ENCODE results near the gene KIF21A. TPM values are rescaled to one million over a fixed set of nuclear protein-coding genes. Genes with fewer than 3 reads are reported as not detected.

KIF21A gene
- total RNA-seq, 1 experiment from 2014 or later, result 29.1 TPM

DNA sequence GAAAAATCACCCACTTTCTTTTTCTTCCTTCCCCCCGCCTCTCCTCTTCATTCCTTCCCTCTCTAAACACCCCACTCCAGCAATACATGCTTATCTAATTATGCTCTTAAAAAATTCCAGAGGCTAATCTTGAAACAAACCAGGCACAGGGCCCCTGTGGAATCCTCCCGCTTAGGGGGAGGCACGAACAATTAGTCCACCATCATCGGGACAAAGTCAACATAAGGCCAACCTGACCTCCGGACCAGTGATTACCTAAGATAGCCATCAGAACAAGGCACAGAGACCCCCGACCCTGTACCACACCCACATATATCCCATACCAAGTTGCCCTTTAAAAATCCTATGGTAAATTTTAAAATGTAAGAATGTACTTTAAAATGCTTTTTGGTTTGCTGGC lies 47.1 kb downstream of the KIF21A start:
- ChIA-PET CTCF (interaction anchor here (1.0 kb wide), 1 partner anchor 78 kb away, joined by 5 read pairs; no protein-coding TSS in a partner anchor), RAD21 (ENCODE audit: low non-redundant PET in 1 of 2, low total read pairs in 2 of 2, uncharacterized antibody in 2 of 2, unreplicated experiment in 2 of 2) (no interaction called here), POLR2A (no interaction called here)
- Histone ChIP-seq H3K4me2 (ENCODE audit: low read length) (no peak overlapping the region), H3K36me3 (ENCODE audit: control insufficient read depth in 1 of 2, insufficient read depth in 2 of 2, low read length in 2 of 2) (no peaks in the 10 kb centered on the region), H3K4me3 (replicated peaks in 1 of 2; ENCODE audit: low read depth in 1 of 2, low read length in 2 of 2) (no peak overlapping the region), H4K20me1 (ENCODE audit: insufficient read depth) (no peaks in the 10 kb centered on the region), H3K4me1 (ENCODE audit: control insufficient read depth in 1 of 2, insufficient read depth in 2 of 2, low read length in 2 of 2) (no peaks in the 10 kb centered on the region), H3K27me3 (ENCODE audit: insufficient read depth, low read length) (no peaks in the 10 kb centered on the region), H2AFZ (ENCODE audit: low read depth, low read length, poor library complexity, severe bottlenecking) (no peak overlapping the region), H3K9me3 (ENCODE audit: control insufficient read depth in 1 of 2, insufficient read depth in 1 of 2, low read depth in 1 of 2, low read length in 2 of 2) (no peaks in the 10 kb centered on the region), H3K9me2 (ENCODE audit: insufficient read depth) (no peaks in the 10 kb centered on the region), H3K9ac (ENCODE audit: low read length) (no peak overlapping the region), H3K27ac (ENCODE audit: low read depth, low read length) (no peak overlapping the region), H3K79me2 (ENCODE audit: insufficient read depth, low read length) (0 out of 2 replicates have a peak, but pooled peaks cover 3% of the 10 kb centered on the region)
- DNase-seq (ENCODE audit: low read depth, low spot score), result no peak
- no peak for TF ChIP-seq YY1 (IDR thresholded peaks at IDR 0.05; ENCODE audit: extremely low read depth, insufficient replicate concordance, low read depth, low read length)
- TF ChIP-seq EZH2 (IDR thresholded peaks at IDR 0.05), result no peak
- TF ChIP-seq SP1 (IDR thresholded peaks at IDR 0.05; ENCODE audit: low read depth), result no peak
- no peak for TF ChIP-seq FOSL1 (IDR thresholded peaks at IDR 0.05; ENCODE audit: low read depth)
- no peak for TF ChIP-seq JUND (IDR thresholded peaks at IDR 0.05)
- TF ChIP-seq ELF1 (IDR thresholded peaks at IDR 0.05; ENCODE audit: borderline replicate concordance, low read depth), result no peak
- TF ChIP-seq POLR2AphosphoS5 (IDR thresholded peaks at IDR 0.05; ENCODE audit: low read depth, low read length), result no peak
- TF ChIP-seq EGR1 (IDR thresholded peaks at IDR 0.05; ENCODE audit: low read depth), result no peak
- no peak for ATAC-seq
- intact Hi-C loops (cut with micrococcal nuclease), result no loop called here
- no TSS peak for BruUV-seq (replicated peaks)

DNA sequence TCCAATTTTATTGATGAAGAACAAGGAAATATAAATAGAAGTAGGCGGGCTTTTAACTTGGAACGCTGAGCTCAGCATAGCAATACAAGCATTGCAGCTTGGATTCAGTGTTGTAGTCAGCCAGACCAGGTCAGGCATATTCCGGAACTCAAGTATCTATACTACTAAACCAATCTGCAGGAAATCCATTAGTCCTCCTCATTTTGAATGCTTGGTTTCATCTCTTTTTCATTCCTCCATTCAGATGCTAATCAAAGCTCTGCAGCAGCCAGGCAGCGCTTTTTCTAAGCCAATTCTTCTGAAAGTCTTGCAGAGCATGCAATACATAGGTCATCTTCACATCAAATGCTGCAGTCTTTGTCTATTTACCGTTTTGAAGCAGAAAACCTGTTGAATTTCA lies 49.0 kb downstream of the KIF21A start:
- ChIA-PET RAD21 (ENCODE audit: low non-redundant PET in 1 of 2, low total read pairs in 2 of 2, uncharacterized antibody in 2 of 2, unreplicated experiment in 2 of 2) (no interaction called here), POLR2A (no interaction called here), CTCF (no interaction called here)
- 0 out of 2 replicates have a peak, but pooled peaks cover 3% of the 10 kb centered on the region for H3K79me2 ChIP-seq (ENCODE audit: insufficient read depth, low read length)
- intact Hi-C loops (cut with micrococcal nuclease), result no loop called here
- H3K9me2 ChIP-seq (ENCODE audit: insufficient read depth), result no peaks in the 10 kb centered on the region
- no peak overlapping the region for H3K27ac ChIP-seq (ENCODE audit: low read depth, low read length)
- TF ChIP-seq TCF7L2 (IDR thresholded peaks at IDR 0.05; ENCODE audit: borderline replicate concordance, extremely low read depth, insufficient read depth, insufficient read length) (no peak), ELF1 (IDR thresholded peaks at IDR 0.05; ENCODE audit: borderline replicate concordance, low read depth) (no peak), SP1 (IDR thresholded peaks at IDR 0.05; ENCODE audit: low read depth) (no peak), JUND (IDR thresholded peaks at IDR 0.05) (no peak), ZNF274 (IDR thresholded peaks at IDR 0.05; ENCODE audit: low read depth, low read length) (no peak), FOSL1 (IDR thresholded peaks at IDR 0.05; ENCODE audit: low read depth) (no peak), YY1 (IDR thresholded peaks at IDR 0.05; ENCODE audit: extremely low read depth, insufficient replicate concordance, low read depth, low read length) (no peak)
- TF ChIP-seq, protein P1, sequence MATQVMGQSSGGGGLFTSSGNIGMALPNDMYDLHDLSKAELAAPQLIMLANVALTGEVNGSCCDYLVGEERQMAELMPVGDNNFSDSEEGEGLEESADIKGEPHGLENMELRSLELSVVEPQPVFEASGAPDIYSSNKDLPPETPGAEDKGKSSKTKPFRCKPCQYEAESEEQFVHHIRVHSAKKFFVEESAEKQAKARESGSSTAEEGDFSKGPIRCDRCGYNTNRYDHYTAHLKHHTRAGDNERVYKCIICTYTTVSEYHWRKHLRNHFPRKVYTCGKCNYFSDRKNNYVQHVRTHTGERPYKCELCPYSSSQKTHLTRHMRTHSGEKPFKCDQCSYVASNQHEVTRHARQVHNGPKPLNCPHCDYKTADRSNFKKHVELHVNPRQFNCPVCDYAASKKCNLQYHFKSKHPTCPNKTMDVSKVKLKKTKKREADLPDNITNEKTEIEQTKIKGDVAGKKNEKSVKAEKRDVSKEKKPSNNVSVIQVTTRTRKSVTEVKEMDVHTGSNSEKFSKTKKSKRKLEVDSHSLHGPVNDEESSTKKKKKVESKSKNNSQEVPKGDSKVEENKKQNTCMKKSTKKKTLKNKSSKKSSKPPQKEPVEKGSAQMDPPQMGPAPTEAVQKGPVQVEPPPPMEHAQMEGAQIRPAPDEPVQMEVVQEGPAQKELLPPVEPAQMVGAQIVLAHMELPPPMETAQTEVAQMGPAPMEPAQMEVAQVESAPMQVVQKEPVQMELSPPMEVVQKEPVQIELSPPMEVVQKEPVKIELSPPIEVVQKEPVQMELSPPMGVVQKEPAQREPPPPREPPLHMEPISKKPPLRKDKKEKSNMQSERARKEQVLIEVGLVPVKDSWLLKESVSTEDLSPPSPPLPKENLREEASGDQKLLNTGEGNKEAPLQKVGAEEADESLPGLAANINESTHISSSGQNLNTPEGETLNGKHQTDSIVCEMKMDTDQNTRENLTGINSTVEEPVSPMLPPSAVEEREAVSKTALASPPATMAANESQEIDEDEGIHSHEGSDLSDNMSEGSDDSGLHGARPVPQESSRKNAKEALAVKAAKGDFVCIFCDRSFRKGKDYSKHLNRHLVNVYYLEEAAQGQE (IDR thresholded peaks at IDR 0.05; ENCODE audit: low read depth), result no peak
- TF ChIP-seq, protein P2, sequence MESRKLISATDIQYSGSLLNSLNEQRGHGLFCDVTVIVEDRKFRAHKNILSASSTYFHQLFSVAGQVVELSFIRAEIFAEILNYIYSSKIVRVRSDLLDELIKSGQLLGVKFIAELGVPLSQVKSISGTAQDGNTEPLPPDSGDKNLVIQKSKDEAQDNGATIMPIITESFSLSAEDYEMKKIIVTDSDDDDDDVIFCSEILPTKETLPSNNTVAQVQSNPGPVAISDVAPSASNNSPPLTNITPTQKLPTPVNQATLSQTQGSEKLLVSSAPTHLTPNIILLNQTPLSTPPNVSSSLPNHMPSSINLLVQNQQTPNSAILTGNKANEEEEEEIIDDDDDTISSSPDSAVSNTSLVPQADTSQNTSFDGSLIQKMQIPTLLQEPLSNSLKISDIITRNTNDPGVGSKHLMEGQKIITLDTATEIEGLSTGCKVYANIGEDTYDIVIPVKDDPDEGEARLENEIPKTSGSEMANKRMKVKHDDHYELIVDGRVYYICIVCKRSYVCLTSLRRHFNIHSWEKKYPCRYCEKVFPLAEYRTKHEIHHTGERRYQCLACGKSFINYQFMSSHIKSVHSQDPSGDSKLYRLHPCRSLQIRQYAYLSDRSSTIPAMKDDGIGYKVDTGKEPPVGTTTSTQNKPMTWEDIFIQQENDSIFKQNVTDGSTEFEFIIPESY (IDR thresholded peaks at IDR 0.05; ENCODE audit: extremely low read depth, insufficient replicate concordance, low read length), result no peak
- no peak overlapping the region for H2AFZ ChIP-seq (ENCODE audit: low read depth, low read length, poor library complexity, severe bottlenecking)
- no TSS peak for BruUV-seq (replicated peaks)
- ATAC-seq (no peak), DNase-seq (ENCODE audit: low read depth, low spot score) (no peak)
- no peak overlapping the region for H3K9ac ChIP-seq (ENCODE audit: low read length)
- no peaks in the 10 kb centered on the region for H3K4me1 ChIP-seq (ENCODE audit: control insufficient read depth in 1 of 2, insufficient read depth in 2 of 2, low read length in 2 of 2)
- H3K36me3 ChIP-seq (ENCODE audit: control insufficient read depth in 1 of 2, insufficient read depth in 2 of 2, low read length in 2 of 2), result no peaks in the 10 kb centered on the region
- H3K4me2 ChIP-seq (ENCODE audit: low read length), result no peak overlapping the region
- no peaks in the 10 kb centered on the region for H3K27me3 ChIP-seq (ENCODE audit: insufficient read depth, low read length)
- H4K20me1 ChIP-seq (ENCODE audit: insufficient read depth), result no peaks in the 10 kb centered on the region
- H3K9me3 ChIP-seq (ENCODE audit: control insufficient read depth in 1 of 2, insufficient read depth in 1 of 2, low read depth in 1 of 2, low read length in 2 of 2), result no peaks in the 10 kb centered on the region
- H3K4me3 ChIP-seq (replicated peaks in 1 of 2; ENCODE audit: low read depth in 1 of 2, low read length in 2 of 2), result no peak overlapping the region

Measured in HCT116 (cell line).